H9 (cell line): ENCODE results near the gene BNIP5. TPM values are rescaled to one million over a fixed set of nuclear protein-coding genes. Genes with fewer than 3 reads are reported as not detected.
A peak's percentile ranks its signal among the peaks of the same experiment; 100 is the strongest.

Experiments used
- DNase-seq: peaks from one replicate; pipeline ENCODE4 v3.0.0-alpha.2; 2017
- H2AFZ ChIP-seq: one replicate; pipeline ENCODE4 v1.6.1; 2013; ENCODE audit warnings: mild to moderate bottlenecking, low read length, control low read depth, moderate library complexity
- H2AK5ac ChIP-seq: 2 replicates; pipeline ENCODE4 v1.6.1; 2013; ENCODE audit warnings: low read length, control low read depth, mixed read lengths; ENCODE audit not compliant: insufficient read length
- H2BK120ac ChIP-seq: one replicate; pipeline ENCODE4 v1.6.1; 2013; ENCODE audit warnings: low read depth, mild to moderate bottlenecking, low read length, control low read depth, inconsistent platforms; ENCODE audit not compliant: poor library complexity, severe bottlenecking
- H2BK12ac ChIP-seq: 2 replicates; pipeline ENCODE4 v1.6.1; 2013; ENCODE audit warnings: low read length, control low read depth, mixed read lengths, low read depth; ENCODE audit not compliant: insufficient read length
- H2BK15ac ChIP-seq: 2 replicates; pipeline ENCODE4 v1.6.1; 2013; ENCODE audit warnings: low read depth, low read length, control low read depth
- H2BK20ac ChIP-seq: one replicate; pipeline ENCODE4 v1.6.1; 2013; ENCODE audit warnings: low read depth, mild to moderate bottlenecking, low read length, control low read depth, inconsistent platforms; ENCODE audit not compliant: poor library complexity, severe bottlenecking
- H2BK5ac ChIP-seq: 2 replicates; pipeline ENCODE4 v1.6.1; 2013; ENCODE audit warnings: low read length, control low read depth, mixed read lengths; ENCODE audit not compliant: insufficient read length
- H3K14ac ChIP-seq: 2 replicates; pipeline ENCODE4 v1.6.1; 2013; ENCODE audit warnings: low read length, control low read depth; ENCODE audit not compliant: insufficient read depth
- H3K18ac ChIP-seq: 2 replicates; pipeline ENCODE4 v1.6.1; 2013; ENCODE audit warnings: low read depth, mild to moderate bottlenecking, mixed read lengths, low read length, control low read depth; ENCODE audit not compliant: insufficient read length
- H3K23ac ChIP-seq: 2 replicates; pipeline ENCODE4 v1.6.1; 2013; ENCODE audit warnings: low read length, control low read depth, mixed read lengths, low read depth; ENCODE audit not compliant: insufficient read length
- H3K23me2 ChIP-seq: 2 replicates; pipeline ENCODE4 v1.6.1; 2013; ENCODE audit warnings: low read depth, mild to moderate bottlenecking, mixed read lengths, low read length, control low read depth; ENCODE audit not compliant: insufficient read length, poor library complexity, severe bottlenecking
- H3K27ac ChIP-seq: 2 replicates; pipeline ENCODE4 v1.5.1; 2013; ENCODE audit warnings: low read length, control low read depth, mixed read lengths, low read depth; ENCODE audit not compliant: insufficient read length
- H3K27me3 ChIP-seq: 2 replicates; pipeline ENCODE4 v1.6.1; 2013; ENCODE audit warnings: low read length, control low read depth, inconsistent platforms; ENCODE audit not compliant: insufficient read depth
- H3K4ac ChIP-seq: 2 replicates; pipeline ENCODE4 v1.6.1; 2013; ENCODE audit warnings: low read depth, mild to moderate bottlenecking, control low read depth, inconsistent platforms, low read length, moderate library complexity
- H3K4me1 ChIP-seq: 2 replicates; pipeline ENCODE4 v1.6.1; 2013; ENCODE audit warnings: low read length, control low read depth, inconsistent platforms; ENCODE audit not compliant: insufficient read depth
- H3K4me2 ChIP-seq: 2 replicates; pipeline ENCODE4 v1.6.1; 2013; ENCODE audit warnings: low read length, control low read depth, mixed read lengths; ENCODE audit not compliant: insufficient read length, insufficient read depth
- H3K56ac ChIP-seq: 2 replicates; pipeline ENCODE4 v1.6.1; 2013; ENCODE audit warnings: low read depth, mild to moderate bottlenecking, mixed read lengths, low read length, control low read depth; ENCODE audit not compliant: insufficient read length
- H3K79me1 ChIP-seq: 2 replicates; pipeline ENCODE4 v1.6.1; 2013; ENCODE audit warnings: low read depth, mild to moderate bottlenecking, moderate library complexity, low read length, control low read depth, inconsistent platforms; ENCODE audit not compliant: insufficient read depth, poor library complexity, severe bottlenecking
- H3K79me2 ChIP-seq: 2 replicates; pipeline ENCODE4 v1.6.1; 2013; ENCODE audit warnings: low read length, control low read depth, inconsistent platforms; ENCODE audit not compliant: insufficient read depth
- H3K9ac ChIP-seq: 2 replicates; pipeline ENCODE4 v1.6.1; 2013; ENCODE audit warnings: low read length, control low read depth, mixed read lengths; ENCODE audit not compliant: insufficient read length; ENCODE audit errors: extremely low read depth
- H3K9me3 ChIP-seq: one replicate; pipeline ENCODE4 v1.6.1; 2013; ENCODE audit warnings: low read depth, low read length, inconsistent platforms; ENCODE audit not compliant: control insufficient read depth
- H3T11ph ChIP-seq: one replicate; pipeline ENCODE4 v1.6.1; 2013; ENCODE audit warnings: mild to moderate bottlenecking, low read length, control low read depth, inconsistent platforms
- H4K20me1 ChIP-seq: one replicate; pipeline ENCODE4 v1.6.1; 2013; ENCODE audit not compliant: control insufficient read depth, insufficient read length, insufficient read depth
- H4K5ac ChIP-seq: 2 replicates; pipeline ENCODE4 v1.6.1; 2013; ENCODE audit warnings: low read depth, mild to moderate bottlenecking, mixed read lengths, low read length, control low read depth; ENCODE audit not compliant: insufficient read length
- H4K8ac ChIP-seq: replicated peaks from 2 replicates; pipeline ENCODE4 v1.6.1; 2013; ENCODE audit warnings: low read length, control low read depth, mixed read lengths, low read depth; ENCODE audit not compliant: insufficient read length
- H4K91ac ChIP-seq: 2 replicates; pipeline ENCODE4 v1.6.1; 2013; ENCODE audit warnings: low read depth, mild to moderate bottlenecking, moderate library complexity, mixed read lengths, low read length, control low read depth; ENCODE audit not compliant: insufficient read length
- H3K27ac Mint-ChIP-seq, 3 experiments: 2 replicates in 2 of 3; 3 replicates in 1 of 3; pipeline ENCODE4 v1.8.0; 2020 to 2021; ENCODE audit warnings: mixed read lengths in 3 of 3, mild to moderate bottlenecking in 1 of 3, moderate library complexity in 1 of 3
- H3K27me3 Mint-ChIP-seq: 2 replicates; pipeline ENCODE4 v1.8.0; 2021; ENCODE audit warnings: low read depth, mild to moderate bottlenecking, moderate library complexity, mixed read lengths
- H3K36me3 Mint-ChIP-seq, 3 experiments: 2 replicates in 2 of 3; 3 replicates in 1 of 3; pipeline ENCODE4 v1.8.0; 2020 to 2021; ENCODE audit warnings: low read depth in 3 of 3, mixed read lengths in 3 of 3; ENCODE audit not compliant: insufficient read depth in 1 of 3
- H3K4me1 Mint-ChIP-seq, 2 experiments: 2 replicates each; pipeline ENCODE4 v1.8.0; 2020; ENCODE audit warnings: mixed read lengths in 2 of 2
- H3K4me3 Mint-ChIP-seq, 2 experiments: 2 replicates in 1 of 2; 3 replicates in 1 of 2; pipeline ENCODE4 v1.8.0; 2020 to 2021; ENCODE audit warnings: mild to moderate bottlenecking in 2 of 2, mixed read lengths in 2 of 2, moderate library complexity in 1 of 2
- H3K9me3 Mint-ChIP-seq, 2 experiments: 2 replicates in 1 of 2; 3 replicates in 1 of 2; pipeline ENCODE4 v1.8.0; 2020; ENCODE audit warnings: mild to moderate bottlenecking in 2 of 2, mixed read lengths in 2 of 2, moderate library complexity in 1 of 2
- WGBS: extraction: QIAGEN DNeasy Blood & Tissue Kit; methylation state at CpG from one replicate; pipeline ENCODE4 v1.1.7; 2013; ENCODE audit warnings: missing lambda C conversion rate, low lambda C conversion rate, mixed read lengths; ENCODE audit not compliant: insufficient read length; ENCODE audit errors: extremely low coverage; 5-methylcytosine and 5-hydroxymethylcytosine counted together
- total RNA-seq: library from RNA; stranded (reverse); gene quantifications from 2 replicates; pipeline ENCODE4 v1.2.1, GENCODE V29; 2021
- TF ChIP-seq, protein P1 (sequence below): fragments of 200-600 bp; sonication (generic); conservative IDR thresholded peaks from 3 replicates; pipeline ENCODE4 v1.8.0; 2021; ENCODE audit warnings: antibody characterized with exemption, mild to moderate bottlenecking

BNIP5 gene
- total RNA-seq, 1 experiment from 2014 or later = not detected

DNA sequence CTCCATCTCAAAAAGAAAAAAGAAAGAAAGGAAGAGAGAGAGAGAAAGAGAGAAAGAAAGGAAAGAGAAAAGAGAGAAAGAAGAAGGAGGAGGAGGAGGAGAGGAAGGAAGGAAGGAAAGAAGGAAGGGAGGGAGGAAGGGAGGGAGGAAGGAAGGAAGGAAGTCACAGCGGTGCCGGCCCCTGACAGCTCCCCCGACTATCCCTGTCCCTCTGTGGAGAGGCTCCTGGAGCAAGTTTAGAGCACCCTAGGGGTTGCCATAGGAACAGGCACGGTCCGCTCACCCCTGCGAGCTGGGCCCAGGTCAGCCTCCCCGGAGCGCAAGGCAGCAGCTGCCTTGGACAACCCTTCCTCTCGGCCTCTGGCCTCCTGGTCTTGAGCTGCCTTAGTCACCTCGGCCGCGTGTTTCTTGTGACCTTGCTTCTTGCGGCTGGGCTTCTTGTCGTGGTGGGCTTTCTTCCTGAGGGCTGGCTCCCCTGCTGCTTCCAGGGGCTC, 6.8 kb downstream of the BNIP5 start:
- Mint-ChIP-seq H3K9me3 (no peaks in the 10 kb centered on the region; a peak in 1 of 5 replicates), H3K4me1 (peaks cover 32 to 53% of the 10 kb centered on the region in 2 experiments), H3K36me3 (no peaks in the 10 kb centered on the region), H3K27me3 (peaks cover 14% of the 10 kb centered on the region), H3K27ac (no peak overlapping the region; a peak in 1 of 7 replicates), H3K4me3 (no peak overlapping the region)
- H3K79me2 ChIP-seq = no peaks in the 10 kb centered on the region
- H4K5ac ChIP-seq = no peak overlapping the region
- H4K8ac ChIP-seq = no peak overlapping the region
- H2AFZ ChIP-seq = no peak overlapping the region
- H3K18ac ChIP-seq = peak overlapping the region; percentile 10
- H3K79me1 ChIP-seq = no peaks in the 10 kb centered on the region
- H3T11ph ChIP-seq = no peak overlapping the region
- H4K91ac ChIP-seq = no peak overlapping the region
- no peaks in the 10 kb centered on the region for H3K23me2 ChIP-seq
- no peak overlapping the region for H2BK20ac ChIP-seq
- H3K56ac ChIP-seq = no peak overlapping the region
- no peaks in the 10 kb centered on the region for H3K9me3 ChIP-seq
- H3K9ac ChIP-seq = no peak overlapping the region
- peak; percentile 71 for DNase-seq
- no peak overlapping the region for H3K4me2 ChIP-seq
- H3K14ac ChIP-seq = 0 out of 2 replicates have a peak overlapping the region, but pooled peaks have one; percentile 8
- H3K27ac ChIP-seq = no peak overlapping the region
- no peaks in the 10 kb centered on the region for H3K27me3 ChIP-seq
- H2BK15ac ChIP-seq = no peak overlapping the region
- H3K23ac ChIP-seq = no peak overlapping the region
- no peak overlapping the region for H2BK120ac ChIP-seq
- H2BK12ac ChIP-seq = no peak overlapping the region
- TF ChIP-seq, protein P1, sequence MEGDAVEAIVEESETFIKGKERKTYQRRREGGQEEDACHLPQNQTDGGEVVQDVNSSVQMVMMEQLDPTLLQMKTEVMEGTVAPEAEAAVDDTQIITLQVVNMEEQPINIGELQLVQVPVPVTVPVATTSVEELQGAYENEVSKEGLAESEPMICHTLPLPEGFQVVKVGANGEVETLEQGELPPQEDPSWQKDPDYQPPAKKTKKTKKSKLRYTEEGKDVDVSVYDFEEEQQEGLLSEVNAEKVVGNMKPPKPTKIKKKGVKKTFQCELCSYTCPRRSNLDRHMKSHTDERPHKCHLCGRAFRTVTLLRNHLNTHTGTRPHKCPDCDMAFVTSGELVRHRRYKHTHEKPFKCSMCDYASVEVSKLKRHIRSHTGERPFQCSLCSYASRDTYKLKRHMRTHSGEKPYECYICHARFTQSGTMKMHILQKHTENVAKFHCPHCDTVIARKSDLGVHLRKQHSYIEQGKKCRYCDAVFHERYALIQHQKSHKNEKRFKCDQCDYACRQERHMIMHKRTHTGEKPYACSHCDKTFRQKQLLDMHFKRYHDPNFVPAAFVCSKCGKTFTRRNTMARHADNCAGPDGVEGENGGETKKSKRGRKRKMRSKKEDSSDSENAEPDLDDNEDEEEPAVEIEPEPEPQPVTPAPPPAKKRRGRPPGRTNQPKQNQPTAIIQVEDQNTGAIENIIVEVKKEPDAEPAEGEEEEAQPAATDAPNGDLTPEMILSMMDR = no peak
- H3K4me1 ChIP-seq = no peaks in the 10 kb centered on the region
- H3K4ac ChIP-seq = no peak overlapping the region
- no peak overlapping the region for H2BK5ac ChIP-seq
- whole genome bisulfite sequencing = no CpG with 5 or more reads among the region's 14 CpGs
- no peaks in the 10 kb centered on the region for H4K20me1 ChIP-seq
- no peak overlapping the region for H2AK5ac ChIP-seq
